Activated B cell treated with CpG ODN at 0.5 μM for 24 hours (primary cell): Measurements from ENCODE around the gene HDHD2. TPM values are rescaled to one million over a fixed set of nuclear protein-coding genes. Genes with fewer than 3 reads are reported as not detected.
"Not testable (repeated sequence)": the region's sequence is repeated elsewhere in the genome, so short reads cannot be mapped to it uniquely, and the experiment has no call there.

Experiments
- ATAC-seq: fragments of 200-7000 bp; cut with Tn5 transposase; one replicate; pipeline ENCODE4 v1.10.0; 2021; ENCODE audit warnings: low read depth, mild to moderate bottlenecking, moderate library complexity
- CTCF ChIA-PET: fragments of 350-600 bp; sonication (Branson Sonifier 250); formaldehyde crosslinking; loops from one replicate; lab custom pipeline; 2021; ENCODE audit warnings: antibody characterized with exemption; lab: Charles Lee
- POLR2A ChIA-PET: fragments of 350-600 bp; sonication (Branson Sonifier 250); formaldehyde crosslinking; loops from one replicate; lab custom pipeline; 2021; ENCODE audit warnings: antibody characterized with exemption; lab: Charles Lee
- DNase-seq: peaks from one replicate; pipeline ENCODE4 v3.0.0; 2022
- H3K27ac Mint-ChIP-seq: one replicate; pipeline ENCODE4 v1.8.0; 2020; ENCODE audit warnings: mixed read lengths
- H3K27me3 Mint-ChIP-seq: one replicate; pipeline ENCODE4 v1.8.0; 2021; ENCODE audit warnings: mixed read lengths
- H3K36me3 Mint-ChIP-seq: one replicate; pipeline ENCODE4 v1.8.0; 2021; ENCODE audit warnings: low read depth, mixed read lengths
- H3K4me1 Mint-ChIP-seq: one replicate; pipeline ENCODE4 v1.8.0; 2021; ENCODE audit warnings: mixed read lengths
- H3K4me3 Mint-ChIP-seq: one replicate; pipeline ENCODE4 v1.8.0; 2020; ENCODE audit warnings: mild to moderate bottlenecking, mixed read lengths
- H3K9me3 Mint-ChIP-seq: one replicate; pipeline ENCODE4 v1.8.0; 2020; ENCODE audit warnings: mixed read lengths
- intact Hi-C: fragments of 100-400 bp; cut with micrococcal nuclease; formaldehyde crosslinking; loops from one replicate; pipeline ENCODE4 v1.15.1; 2024
- total RNA-seq: library from RNA; stranded (reverse); gene quantifications from 2 replicates; pipeline ENCODE4 v1.2.3, GENCODE V29; 2022
- TF ChIP-seq, protein P1 (sequence below): fragments of 200-600 bp; IDR thresholded peaks from one replicate; pipeline ENCODE4 v1.8.0; 2022; ENCODE audit warnings: antibody characterized with exemption, mild to moderate bottlenecking

Gene HDHD2
- total RNA-seq, 1 donor from 2014 or later, result 38.8 TPM

DNA sequence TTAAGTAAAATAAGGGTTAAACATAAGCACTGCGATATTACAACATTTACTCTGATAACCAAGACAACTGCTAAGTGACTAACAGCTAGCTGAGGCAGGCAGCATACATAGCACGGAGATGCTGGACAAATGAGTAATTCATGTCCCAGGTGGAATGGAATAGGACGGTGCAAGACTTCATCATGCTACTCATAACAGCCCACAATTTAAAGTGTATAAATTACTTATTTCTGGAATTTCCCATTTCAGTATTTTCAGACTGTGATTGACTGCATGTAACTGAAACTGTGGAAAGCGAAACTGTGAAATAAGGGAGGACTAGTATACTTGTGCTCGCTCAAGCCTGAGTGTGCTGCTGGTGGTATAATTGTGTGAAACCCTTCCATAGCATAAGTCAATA is 12.9 kb upstream of the HDHD2 start:
- Mint-ChIP-seq H3K36me3 (peaks cover 12% of the 10 kb centered on the region), H3K9me3 (no peaks in the 10 kb centered on the region), H3K27me3 (no peaks in the 10 kb centered on the region), H3K27ac (no peak overlapping the region), H3K4me1 (peaks cover 22% of the 10 kb centered on the region), H3K4me3 (no peak overlapping the region)
- no peak for DNase-seq
- ChIA-PET POLR2A (no interaction called here), CTCF (no interaction called here)
- peak; percentile 86 for ATAC-seq
- intact Hi-C loops, result loop anchor here (1.0 kb wide), 1 partner anchor 13 kb away; the partner anchor contains the start of gene IER3IP1
- TF ChIP-seq, protein P1, sequence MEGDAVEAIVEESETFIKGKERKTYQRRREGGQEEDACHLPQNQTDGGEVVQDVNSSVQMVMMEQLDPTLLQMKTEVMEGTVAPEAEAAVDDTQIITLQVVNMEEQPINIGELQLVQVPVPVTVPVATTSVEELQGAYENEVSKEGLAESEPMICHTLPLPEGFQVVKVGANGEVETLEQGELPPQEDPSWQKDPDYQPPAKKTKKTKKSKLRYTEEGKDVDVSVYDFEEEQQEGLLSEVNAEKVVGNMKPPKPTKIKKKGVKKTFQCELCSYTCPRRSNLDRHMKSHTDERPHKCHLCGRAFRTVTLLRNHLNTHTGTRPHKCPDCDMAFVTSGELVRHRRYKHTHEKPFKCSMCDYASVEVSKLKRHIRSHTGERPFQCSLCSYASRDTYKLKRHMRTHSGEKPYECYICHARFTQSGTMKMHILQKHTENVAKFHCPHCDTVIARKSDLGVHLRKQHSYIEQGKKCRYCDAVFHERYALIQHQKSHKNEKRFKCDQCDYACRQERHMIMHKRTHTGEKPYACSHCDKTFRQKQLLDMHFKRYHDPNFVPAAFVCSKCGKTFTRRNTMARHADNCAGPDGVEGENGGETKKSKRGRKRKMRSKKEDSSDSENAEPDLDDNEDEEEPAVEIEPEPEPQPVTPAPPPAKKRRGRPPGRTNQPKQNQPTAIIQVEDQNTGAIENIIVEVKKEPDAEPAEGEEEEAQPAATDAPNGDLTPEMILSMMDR, result no peak

GRCh38 chr18:47160256-47160655 is 10.0 kb upstream of the HDHD2 start:
- intact Hi-C loops, result no loop called here
- Mint-ChIP-seq H3K4me1 (peaks cover 20% of the 10 kb centered on the region), H3K27ac (no peak overlapping the region), H3K4me3 (no peak overlapping the region), H3K9me3 (no peaks in the 10 kb centered on the region), H3K36me3 (peaks cover 23% of the 10 kb centered on the region), H3K27me3 (no peaks in the 10 kb centered on the region)
- no peak for DNase-seq
- ChIA-PET POLR2A (no interaction called here), CTCF (no interaction called here)
- TF ChIP-seq, protein P1, result no peak
- no peak for ATAC-seq

- H3K27ac Mint-ChIP-seq, H3K27me3 Mint-ChIP-seq, CTCF ChIA-PET, H3K4me1 Mint-ChIP-seq, intact Hi-C loops, POLR2A ChIA-PET, H3K9me3 Mint-ChIP-seq, DNase-seq, ATAC-seq, H3K4me3 Mint-ChIP-seq: not testable (repeated sequence)
- H3K36me3 Mint-ChIP-seq, result peaks cover 31% of the 10 kb centered on the region
Observed at GRCh38 chr18:47158404-47158803, 8.1 kb upstream of the HDHD2 start.

GRCh38 chr18:47151439-47151838 is 1.1 kb upstream of the HDHD2 start:
- ChIA-PET CTCF (interaction anchor here (2.5 kb wide), 1 partner anchor 53 kb away, joined by 9 read pairs; no protein-coding TSS in a partner anchor), POLR2A (interaction anchor here (1.4 to 1.8 kb wide), 2 partner anchors 54 to 234 kb away, joined by 5 to 6 read pairs; partner anchors contain the start of genes KATNAL2 and PIAS2)
- intact Hi-C loops, result loop anchor here (2.0 to 5.0 kb wide), 2 partner anchors 779 to 979 kb away; partner anchors contain the start of gene SMAD2
- H3K27ac Mint-ChIP-seq, result peak overlapping the region; percentile 84
- H3K36me3 Mint-ChIP-seq, result peaks cover 38% of the 10 kb centered on the region
- TF ChIP-seq, protein P1, result no peak
- no peaks in the 10 kb centered on the region for H3K9me3 Mint-ChIP-seq
- ATAC-seq (no peak), DNase-seq (no peak)
- peaks cover 30% of the 10 kb centered on the region for H3K4me1 Mint-ChIP-seq
- no peaks in the 10 kb centered on the region for H3K27me3 Mint-ChIP-seq
- peak overlapping the region; percentile 92 for H3K4me3 Mint-ChIP-seq

DNA sequence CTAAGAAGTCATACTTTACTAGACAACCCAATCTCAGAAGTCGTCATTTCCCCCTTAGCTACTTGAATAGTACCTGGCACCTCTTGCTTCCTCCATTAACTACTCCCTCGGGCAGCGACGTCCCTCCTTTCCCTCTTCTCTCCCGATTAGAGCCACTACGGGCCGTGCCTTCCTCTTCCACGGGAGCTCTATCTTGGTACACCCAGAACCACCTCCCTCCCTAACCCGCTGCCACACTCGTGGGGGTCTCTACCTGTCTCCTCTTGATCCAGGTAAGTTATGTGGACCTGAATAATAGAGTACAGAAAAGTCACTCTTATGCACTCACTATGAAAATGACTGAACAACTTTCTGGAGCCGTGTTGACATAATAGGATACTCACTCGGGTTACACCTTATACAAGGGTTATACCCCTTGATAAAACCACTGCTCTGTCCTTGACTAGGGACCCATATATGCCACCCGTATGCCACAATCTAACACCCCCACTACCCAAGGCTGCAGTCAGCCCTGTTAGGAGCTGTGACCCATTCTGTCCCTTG is 595 bp upstream of the HDHD2 start:
- peaks cover 30% of the 10 kb centered on the region for H3K4me1 Mint-ChIP-seq
- no peaks in the 10 kb centered on the region for H3K9me3 Mint-ChIP-seq
- H3K4me3 Mint-ChIP-seq, result peak overlapping the region; percentile 92
- ATAC-seq (no peak), DNase-seq (no peak)
- intact Hi-C loops, result loop anchor here (1.0 to 5.0 kb wide), 3 partner anchors 25 to 979 kb away; partner anchors contain the start of genes IER3IP1 and SMAD2
- H3K36me3 Mint-ChIP-seq, result peaks cover 35% of the 10 kb centered on the region
- H3K27me3 Mint-ChIP-seq, result no peaks in the 10 kb centered on the region
- POLR2A ChIA-PET, result interaction anchor here (1.0 to 2.0 kb wide), 6 partner anchors 24 to 779 kb away, joined by 3 to 8 read pairs (median 6); partner anchors contain the start of genes KATNAL2 and PIAS2
- CTCF ChIA-PET, result interaction anchor here (2.5 kb wide), 1 partner anchor 54 kb away, joined by 9 read pairs; no protein-coding TSS in a partner anchor
- peak overlapping the region; percentile 84 for H3K27ac Mint-ChIP-seq
- TF ChIP-seq, protein P1, result no peak
